Colonic mucosa (tissue), 4 donors: ENCODE measurements around the gene USP8. TPM values are rescaled to one million over a fixed set of nuclear protein-coding genes. Genes with fewer than 3 reads are reported as not detected.
"Not testable (repeated sequence)": the region's sequence is repeated elsewhere in the genome, so short reads cannot be mapped to it uniquely, and the experiment has no call there.

Experiments
- DNase-seq: peaks from one replicate; pipeline ENCODE4 v3.0.0-alpha.2; 2020
- H3K27ac ChIP-seq: fragments of 200-600 bp; one replicate; pipeline ENCODE4 v1.8.0; 2021
- H3K27me3 ChIP-seq: fragments of 200-600 bp; one replicate; pipeline ENCODE4 v1.8.0; 2021
- H3K36me3 ChIP-seq: fragments of 200-600 bp; one replicate; pipeline ENCODE4 v1.8.0; 2021
- H3K4me1 ChIP-seq: fragments of 200-600 bp; one replicate; pipeline ENCODE4 v1.8.0; 2021; ENCODE audit warnings: mild to moderate bottlenecking
- H3K4me3 ChIP-seq: fragments of 200-600 bp; one replicate; pipeline ENCODE4 v1.8.0; 2021
- H3K9ac ChIP-seq, 2 donors: one replicate each; pipeline ENCODE4 v1.7.0; 2013; ENCODE audit warnings: control low read depth in 2 of 2, low read depth in 2 of 2, low read length in 2 of 2
- H3K9me3 ChIP-seq: fragments of 200-600 bp; one replicate; pipeline ENCODE4 v1.8.0; 2021
- CTCF ChIP-seq: fragments of 200-600 bp; IDR thresholded peaks from one replicate; pipeline ENCODE4 v1.8.0; 2022; ENCODE audit warnings: antibody characterized with exemption, mild to moderate bottlenecking
- intact Hi-C: fragments of 100-400 bp; cut with DNase I; formaldehyde crosslinking; loops from one replicate; pipeline ENCODE4 v1.14.1; 2022
- total RNA-seq, 2 donors: library from RNA; stranded (reverse); fragmentation: NEBNext Ultra II Directional in 1 of 2; extraction: Animal tissue kit (Norgen Biotek cat#: 25700) in 1 of 2; gene quantifications; one replicate each; pipeline ENCODE4 v1.2.1, GENCODE V29; 2021
- donor health status: healthy.
- donor health status: DM: no; HTN: no; CAD: no.
- donor health status: DM: no; HTN: no; CAD: no.

Gene USP8
- 10 to 100 TPM; 54.4 to 98.9 TPM for total RNA-seq

- H3K36me3 ChIP-seq: no peaks in the 10 kb centered on the region
- peak within 1 kb of the TSS; percentile 75 for H3K4me3 ChIP-seq
- intact Hi-C loops: loop anchor here (5.0 kb wide), 1 partner anchor 67 kb away; the partner anchor contains the start of gene GABPB1
- peaks cover 2% of the 10 kb centered on the region for H3K4me1 ChIP-seq
- no peak for TF ChIP-seq CTCF
- DNase-seq: peak; percentile 97
- H3K27me3 ChIP-seq: no peaks in the 10 kb centered on the region
- peak within 1 kb of the TSS; percentile 86 to 88 for H3K9ac ChIP-seq
- H3K27ac ChIP-seq: peak within 1 kb of the TSS; percentile 88
- H3K9me3 ChIP-seq: no peaks in the 10 kb centered on the region
Observed at GRCh38 chr15:50424066-50424890, at the start of gene USP8. TSS of gene USP8 (plus strand) at chr15:50424405. CDS start at chr15:50439074, 14,669 bp downstream.

- H3K27me3 ChIP-seq: no peaks in the 10 kb centered on the region
- intact Hi-C loops: no loop called here
- H3K9ac ChIP-seq: no peak overlapping the region
- no peak for DNase-seq
- H3K4me3 ChIP-seq: no peak overlapping the region
- no peaks in the 10 kb centered on the region for H3K36me3 ChIP-seq
- no peaks in the 10 kb centered on the region for H3K4me1 ChIP-seq
- no peaks in the 10 kb centered on the region for H3K9me3 ChIP-seq
- TF ChIP-seq CTCF: no peak
- H3K27ac ChIP-seq: no peak overlapping the region
Observed at GRCh38 chr15:50377867-50378751, 46.1 kb upstream of the USP8 start.

- no peaks in the 10 kb centered on the region for H3K27me3 ChIP-seq
- no peak for DNase-seq
- no peaks in the 10 kb centered on the region for H3K36me3 ChIP-seq
- no peaks in the 10 kb centered on the region for H3K9me3 ChIP-seq
- intact Hi-C loops: no loop called here
- no peak overlapping the region for H3K27ac ChIP-seq
- H3K4me1 ChIP-seq: no peaks in the 10 kb centered on the region
- H3K4me3 ChIP-seq: no peak overlapping the region
- H3K9ac ChIP-seq: no peak overlapping the region
- TF ChIP-seq CTCF: no peak
Observed at GRCh38 chr15:50378776-50379175, 45.4 kb upstream of the USP8 start.

GRCh38 chr15:50379413-50379812 lies 44.8 kb upstream of the USP8 start:
- H3K36me3 ChIP-seq, DNase-seq, H3K9ac ChIP-seq, H3K4me3 ChIP-seq, H3K27ac ChIP-seq, intact Hi-C loops, H3K4me1 ChIP-seq, H3K9me3 ChIP-seq, H3K27me3 ChIP-seq: not testable (repeated sequence)

- Histone ChIP-seq H3K4me1 (no peaks in the 10 kb centered on the region), H3K27ac (no peak overlapping the region), H3K4me3 (no peak overlapping the region), H3K9ac (no peak overlapping the region), H3K27me3 (no peaks in the 10 kb centered on the region), H3K9me3 (no peaks in the 10 kb centered on the region), H3K36me3 (no peaks in the 10 kb centered on the region)
- intact Hi-C loops: no loop called here
- TF ChIP-seq CTCF: no peak
- DNase-seq: no peak
Observed at GRCh38 chr15:50380089-50380488, 44.1 kb upstream of the USP8 start.
